A549 (cell line): Measurements from ENCODE around the gene B3GNT2. TPM values are rescaled to one million over a fixed set of nuclear protein-coding genes. Genes with fewer than 3 reads are reported as not detected.

Experiments used
- ATAC-seq, 2 experiments: fragments of 200-7000 bp in 1 of 2; fragments of >200 bp in 1 of 2; cut with Nextera tagmentation in 1 of 2; cut with Tn5 transposase in 1 of 2; 3 replicates each; pipeline versions ENCODE4 v1.8.0 to v1.9.1; 2018 to 2020; ENCODE audit warnings: mild to moderate bottlenecking in 1 of 2, moderate library complexity in 1 of 2
- CTCF ChIA-PET: fragments of 300-600 bp; sonication (Branson Sonifier 250); formaldehyde crosslinking; extraction: SDS; loops from one replicate; lab custom pipeline; 2021; ENCODE audit warnings: antibody characterized with exemption, inconsistent platforms; lab: Yijun Ruan, JAX
- POLR2A ChIA-PET: fragments of 350-600 bp; formaldehyde crosslinking; extraction: SDS; loops from one replicate; lab custom pipeline; 2021; ENCODE audit warnings: antibody characterized with exemption, inconsistent platforms; lab: Yijun Ruan, JAX
- DNase-seq, 2 experiments: peaks; one replicate each; pipeline versions ENCODE4 v3.0.0 to v3.0.0-alpha.2; 2011 to 2016; ENCODE audit warnings: low read depth in 1 of 2, low spot score in 1 of 2
- FAIRE-seq: peaks from 2 replicates; lab custom pipeline; 2011; peaks lifted over from hg19 to GRCh38; lab: Jason Lieb, UNC
- H3K27ac ChIP-seq, 2 experiments: fragments of >200 bp; sonication (Bioruptor Twin); formaldehyde crosslinking; 3 replicates each; pipeline ENCODE4 v1.5.1; 2016 to 2017
- H3K4me1 ChIP-seq: fragments of >200 bp; sonication (Bioruptor Twin); formaldehyde crosslinking; 3 replicates; pipeline ENCODE4 v1.6.1; 2016
- H3K4me2 ChIP-seq: fragments of >200 bp; sonication (Bioruptor Twin); formaldehyde crosslinking; 3 replicates; pipeline ENCODE4 v1.6.1; 2016
- H3K4me3 ChIP-seq: fragments of >200 bp; sonication (Bioruptor Twin); formaldehyde crosslinking; 3 replicates; pipeline ENCODE4 v1.5.1; 2016
- H3K9me3 ChIP-seq: fragments of >200 bp; sonication (Bioruptor Twin); formaldehyde crosslinking; 3 replicates; pipeline ENCODE4 v1.6.1; 2016
- CEBPB ChIP-seq, 2 experiments: fragments of >200 bp in 1 of 2; sonication (Bioruptor Twin) in 1 of 2; formaldehyde crosslinking in 1 of 2; IDR thresholded peaks; 2 replicates each; pipeline ENCODE4 v1.6.1; 2012 to 2016
- CHD4 ChIP-seq: fragments of 200-600 bp; sonication (generic); IDR thresholded peaks from 2 replicates; pipeline ENCODE4 v1.6.1; 2016; ENCODE audit warnings: antibody characterized with exemption, mild to moderate bottlenecking, borderline replicate concordance
- EHF ChIP-seq: fragments of 250-450 bp; sonication (Bioruptor Pico); IDR thresholded peaks from 2 replicates; pipeline ENCODE4 v1.5.0; 2020; ENCODE audit warnings: mild to moderate bottlenecking
- EHMT2 ChIP-seq: fragments of 200-600 bp; sonication (generic); IDR thresholded peaks from 2 replicates; pipeline ENCODE4 v1.6.1; 2016; ENCODE audit warnings: antibody characterized with exemption, low read depth, mild to moderate bottlenecking, moderate library complexity
- ESRRA ChIP-seq: fragments of 150-350 bp; IDR thresholded peaks from 2 replicates; pipeline ENCODE4 v1.6.1; 2014; ENCODE audit warnings: mild to moderate bottlenecking, low read length, borderline replicate concordance
- FOSB ChIP-seq: fragments of 250-450 bp; sonication (Bioruptor Pico); IDR thresholded peaks from 2 replicates; pipeline ENCODE4 v1.5.0; 2020; ENCODE audit warnings: mild to moderate bottlenecking, moderate library complexity
- HOXB13 ChIP-seq: fragments of 250-450 bp; sonication (Bioruptor Pico); IDR thresholded peaks from 2 replicates; pipeline ENCODE4 v1.5.0; 2020; ENCODE audit warnings: low read depth, mild to moderate bottlenecking, moderate library complexity
- HOXB5 ChIP-seq: fragments of 250-450 bp; sonication (Bioruptor Pico); IDR thresholded peaks from 2 replicates; pipeline ENCODE4 v1.5.0; 2020; ENCODE audit warnings: mild to moderate bottlenecking, moderate library complexity
- MAZ ChIP-seq: fragments of 150-350 bp; IDR thresholded peaks from 2 replicates; pipeline ENCODE4 v1.6.1; 2014; ENCODE audit warnings: antibody characterized with exemption, low read depth, low read length, borderline replicate concordance
- NFE2L2 ChIP-seq: fragments of 150-350 bp; conservative IDR thresholded peaks from 2 replicates; pipeline ENCODE4 v1.6.1; 2014; ENCODE audit warnings: low read length
- NR3C1 ChIP-seq: fragments of >200 bp; sonication (Bioruptor Twin); formaldehyde crosslinking; IDR thresholded peaks from 3 replicates; pipeline ENCODE4 v1.6.1; 2017
- PHF8 ChIP-seq: fragments of 200-600 bp; sonication (generic); IDR thresholded peaks from 2 replicates; pipeline ENCODE4 v1.6.1; 2016; ENCODE audit warnings: low read depth, mild to moderate bottlenecking, antibody characterized with exemption, moderate library complexity, borderline replicate concordance
- POLR2A ChIP-seq: IDR thresholded peaks from 2 replicates; pipeline ENCODE4 v1.6.1; 2012; ENCODE audit warnings: mild to moderate bottlenecking, low read length
- POLR2AphosphoS2 ChIP-seq: conservative IDR thresholded peaks from 2 replicates; pipeline ENCODE4 v1.6.1; 2012; ENCODE audit warnings: low read length, improper control_type of control experiment, inconsistent platforms
- RARB ChIP-seq: fragments of 250-450 bp; sonication (Bioruptor Pico); IDR thresholded peaks from 2 replicates; pipeline ENCODE4 v1.8.0; 2021; ENCODE audit warnings: mild to moderate bottlenecking, moderate library complexity
- RNF2 ChIP-seq: fragments of 200-600 bp; sonication (generic); IDR thresholded peaks from 2 replicates; pipeline ENCODE4 v1.6.1; 2016; ENCODE audit warnings: low read depth, mild to moderate bottlenecking, antibody characterized with exemption, moderate library complexity, borderline replicate concordance
- TP53 ChIP-seq: fragments of 250-450 bp; sonication (Bioruptor Pico); IDR thresholded peaks from 2 replicates; pipeline ENCODE4 v1.5.0; 2021; ENCODE audit warnings: mild to moderate bottlenecking, moderate library complexity
- ZSCAN20 ChIP-seq: fragments of 250-450 bp; sonication (Bioruptor Pico); IDR thresholded peaks from 2 replicates; pipeline ENCODE4 v1.8.0; 2022; ENCODE audit warnings: mild to moderate bottlenecking, moderate library complexity
- WGBS: methylation state at CpG from one replicate; pipeline ENCODE4 v1.1.6; 2017; ENCODE audit errors: missing lambda C conversion rate; 5-methylcytosine and 5-hydroxymethylcytosine counted together
- polyA plus RNA-seq, 4 experiments: library from polyadenylated mRNA; depleted of rRNA in 3 of 4; stranded (reverse); fragments of >200 nt; fragmentation: RNase III in 1 of 4; extraction: RNeasy Plus Mini Kit Qiagen cat#74134 plus additional on column Dnase treatment in 1 of 4; gene quantifications; 2 replicates in 3 of 4; 3 replicates in 1 of 4; pipeline ENCODE4 v1.2.3, GENCODE V29; 2011 to 2017
- TF ChIP-seq, protein P1 (sequence below): fragments of 250-450 bp; sonication (Bioruptor Pico); IDR thresholded peaks from 2 replicates; pipeline ENCODE4 v1.5.0; 2020; ENCODE audit warnings: low read depth, mild to moderate bottlenecking, moderate library complexity
- TF ChIP-seq, protein P2 (sequence below): IDR thresholded peaks from 2 replicates; pipeline ENCODE4 v1.6.1; 2012
- TF ChIP-seq, protein P3 (sequence below): fragments of 150-350 bp; IDR thresholded peaks from 2 replicates; pipeline ENCODE4 v1.6.1; 2014; ENCODE audit warnings: low read depth, mild to moderate bottlenecking, low read length
- TF ChIP-seq, protein P4 (sequence below): IDR thresholded peaks from 2 replicates; pipeline ENCODE4 v1.6.1; 2012
- TF ChIP-seq, protein P5 (sequence below): fragments of 200-600 bp; sonication (generic); IDR thresholded peaks from 2 replicates; pipeline ENCODE4 v1.6.1; 2016; ENCODE audit warnings: antibody characterized with exemption, mild to moderate bottlenecking, moderate library complexity

The B3GNT2 gene
- polyA plus RNA-seq, 2 of the 4 experiments (the other 2 are of a cell fraction) = 21.3 to 29.4 TPM

DNA sequence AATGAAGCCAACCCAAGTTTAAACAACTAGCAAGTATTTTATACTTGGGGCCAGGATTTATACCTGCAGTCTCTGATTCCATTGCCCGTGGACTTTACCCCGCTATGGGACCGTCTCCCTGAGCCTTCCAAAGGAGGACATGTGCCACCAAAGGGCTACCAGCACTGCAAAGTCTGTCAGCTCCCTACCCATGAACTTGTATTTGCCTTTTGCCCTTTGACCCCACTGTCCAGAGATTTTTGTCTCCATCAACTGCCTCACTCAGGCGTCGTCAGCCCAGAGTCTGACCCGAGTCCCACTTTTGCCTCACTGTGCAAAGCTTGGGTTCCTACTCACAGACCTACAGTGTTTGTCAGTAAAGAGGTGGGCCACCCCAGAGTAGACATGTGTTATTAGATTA lies 40.6 kb downstream of the B3GNT2 start:
- Histone ChIP-seq H3K4me3 (no peak overlapping the region), H3K4me2 (no peak overlapping the region), H3K27ac (no peak overlapping the region), H3K9me3 (no peaks in the 10 kb centered on the region), H3K4me1 (no peaks in the 10 kb centered on the region)
- ChIA-PET POLR2A (no interaction called here), CTCF (no interaction called here)
- FAIRE-seq (no peak), DNase-seq (no peak), ATAC-seq (no peak)
- WGBS = 89% methylated on average over 6 of the region's 6 CpGs
- TF ChIP-seq, protein P1, sequence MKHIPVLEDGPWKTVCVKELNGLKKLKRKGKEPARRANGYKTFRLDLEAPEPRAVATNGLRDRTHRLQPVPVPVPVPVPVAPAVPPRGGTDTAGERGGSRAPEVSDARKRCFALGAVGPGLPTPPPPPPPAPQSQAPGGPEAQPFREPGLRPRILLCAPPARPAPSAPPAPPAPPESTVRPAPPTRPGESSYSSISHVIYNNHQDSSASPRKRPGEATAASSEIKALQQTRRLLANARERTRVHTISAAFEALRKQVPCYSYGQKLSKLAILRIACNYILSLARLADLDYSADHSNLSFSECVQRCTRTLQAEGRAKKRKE (CRISPR knock-in tag) = no peak
- TF ChIP-seq FOSB (CRISPR knock-in tag) (no peak), CHD4 (no peak), POLR2AphosphoS2 (no peak), CEBPB (IDR thresholded peaks at IDR 0.05) (no peak), ESRRA (no peak), NFE2L2 (no peak), POLR2A (no peak), HOXB13 (CRISPR knock-in tag) (no peak)
- TF ChIP-seq, protein P2, sequence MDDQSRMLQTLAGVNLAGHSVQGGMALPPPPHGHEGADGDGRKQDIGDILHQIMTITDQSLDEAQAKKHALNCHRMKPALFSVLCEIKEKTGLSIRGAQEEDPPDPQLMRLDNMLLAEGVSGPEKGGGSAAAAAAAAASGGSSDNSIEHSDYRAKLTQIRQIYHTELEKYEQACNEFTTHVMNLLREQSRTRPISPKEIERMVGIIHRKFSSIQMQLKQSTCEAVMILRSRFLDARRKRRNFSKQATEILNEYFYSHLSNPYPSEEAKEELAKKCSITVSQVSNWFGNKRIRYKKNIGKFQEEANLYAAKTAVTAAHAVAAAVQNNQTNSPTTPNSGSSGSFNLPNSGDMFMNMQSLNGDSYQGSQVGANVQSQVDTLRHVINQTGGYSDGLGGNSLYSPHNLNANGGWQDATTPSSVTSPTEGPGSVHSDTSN = no peak
- TF ChIP-seq, protein P3, sequence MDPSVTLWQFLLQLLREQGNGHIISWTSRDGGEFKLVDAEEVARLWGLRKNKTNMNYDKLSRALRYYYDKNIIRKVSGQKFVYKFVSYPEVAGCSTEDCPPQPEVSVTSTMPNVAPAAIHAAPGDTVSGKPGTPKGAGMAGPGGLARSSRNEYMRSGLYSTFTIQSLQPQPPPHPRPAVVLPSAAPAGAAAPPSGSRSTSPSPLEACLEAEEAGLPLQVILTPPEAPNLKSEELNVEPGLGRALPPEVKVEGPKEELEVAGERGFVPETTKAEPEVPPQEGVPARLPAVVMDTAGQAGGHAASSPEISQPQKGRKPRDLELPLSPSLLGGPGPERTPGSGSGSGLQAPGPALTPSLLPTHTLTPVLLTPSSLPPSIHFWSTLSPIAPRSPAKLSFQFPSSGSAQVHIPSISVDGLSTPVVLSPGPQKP = no peak
- TF ChIP-seq, protein P4, sequence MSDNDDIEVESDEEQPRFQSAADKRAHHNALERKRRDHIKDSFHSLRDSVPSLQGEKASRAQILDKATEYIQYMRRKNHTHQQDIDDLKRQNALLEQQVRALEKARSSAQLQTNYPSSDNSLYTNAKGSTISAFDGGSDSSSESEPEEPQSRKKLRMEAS = no peak

DNA sequence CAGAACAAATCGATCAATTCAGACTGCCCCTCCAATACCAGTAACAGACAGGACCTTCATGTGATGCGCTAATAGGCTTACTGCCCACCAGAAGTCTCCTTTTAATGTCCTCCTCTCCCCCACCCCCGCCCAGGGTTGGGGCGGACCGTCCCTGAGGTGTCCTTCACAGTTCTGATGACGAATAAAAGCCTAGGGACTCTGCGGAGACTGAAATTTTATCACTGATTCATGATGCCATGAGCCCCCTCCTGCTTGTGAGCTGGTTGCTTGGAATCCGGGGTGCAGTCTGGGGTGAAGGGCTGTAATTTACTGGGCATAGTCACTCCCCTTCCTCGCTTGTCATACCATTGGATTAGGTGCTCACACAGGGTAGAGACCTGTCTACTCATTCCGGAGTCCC lies 42.3 kb downstream of the B3GNT2 start:
- DNase-seq (no peak), FAIRE-seq (no peak)
- no peak overlapping the region for H3K4me3 ChIP-seq
- TF ChIP-seq PHF8 (no peak), TP53 (CRISPR knock-in tag) (no peak), EHF (CRISPR knock-in tag) (no peak), ZSCAN20 (CRISPR knock-in tag) (no peak), RARB (CRISPR knock-in tag) (no peak), MAZ (no peak), POLR2A (no peak), NR3C1 (no peak), HOXB5 (no peak), RNF2 (no peak), CHD4 (no peak), EHMT2 (no peak)
- TF ChIP-seq, protein P5, sequence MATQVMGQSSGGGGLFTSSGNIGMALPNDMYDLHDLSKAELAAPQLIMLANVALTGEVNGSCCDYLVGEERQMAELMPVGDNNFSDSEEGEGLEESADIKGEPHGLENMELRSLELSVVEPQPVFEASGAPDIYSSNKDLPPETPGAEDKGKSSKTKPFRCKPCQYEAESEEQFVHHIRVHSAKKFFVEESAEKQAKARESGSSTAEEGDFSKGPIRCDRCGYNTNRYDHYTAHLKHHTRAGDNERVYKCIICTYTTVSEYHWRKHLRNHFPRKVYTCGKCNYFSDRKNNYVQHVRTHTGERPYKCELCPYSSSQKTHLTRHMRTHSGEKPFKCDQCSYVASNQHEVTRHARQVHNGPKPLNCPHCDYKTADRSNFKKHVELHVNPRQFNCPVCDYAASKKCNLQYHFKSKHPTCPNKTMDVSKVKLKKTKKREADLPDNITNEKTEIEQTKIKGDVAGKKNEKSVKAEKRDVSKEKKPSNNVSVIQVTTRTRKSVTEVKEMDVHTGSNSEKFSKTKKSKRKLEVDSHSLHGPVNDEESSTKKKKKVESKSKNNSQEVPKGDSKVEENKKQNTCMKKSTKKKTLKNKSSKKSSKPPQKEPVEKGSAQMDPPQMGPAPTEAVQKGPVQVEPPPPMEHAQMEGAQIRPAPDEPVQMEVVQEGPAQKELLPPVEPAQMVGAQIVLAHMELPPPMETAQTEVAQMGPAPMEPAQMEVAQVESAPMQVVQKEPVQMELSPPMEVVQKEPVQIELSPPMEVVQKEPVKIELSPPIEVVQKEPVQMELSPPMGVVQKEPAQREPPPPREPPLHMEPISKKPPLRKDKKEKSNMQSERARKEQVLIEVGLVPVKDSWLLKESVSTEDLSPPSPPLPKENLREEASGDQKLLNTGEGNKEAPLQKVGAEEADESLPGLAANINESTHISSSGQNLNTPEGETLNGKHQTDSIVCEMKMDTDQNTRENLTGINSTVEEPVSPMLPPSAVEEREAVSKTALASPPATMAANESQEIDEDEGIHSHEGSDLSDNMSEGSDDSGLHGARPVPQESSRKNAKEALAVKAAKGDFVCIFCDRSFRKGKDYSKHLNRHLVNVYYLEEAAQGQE = no peak
- TF ChIP-seq, all 56 proteins: peak for 0
- no peak for ATAC-seq
- CTCF ChIA-PET = interaction anchor here (0.7 kb wide), 1 partner anchor 551 kb away, joined by 3 read pairs; no protein-coding TSS in a partner anchor
- no peak overlapping the region for H3K4me2 ChIP-seq
- 85% methylated on average over 8 of the region's 10 CpGs for WGBS
- H3K4me1 ChIP-seq = no peaks in the 10 kb centered on the region
- no peaks in the 10 kb centered on the region for H3K9me3 ChIP-seq
- H3K27ac ChIP-seq = no peak overlapping the region
- POLR2A ChIA-PET = no interaction called here
